Upper lobe of right lung (tissue), 1 donor: ENCODE data around the gene HK3. TPM values are rescaled to one million over a fixed set of nuclear protein-coding genes. Genes with fewer than 3 reads are reported as not detected.
"Not testable (repeated sequence)": the region's sequence is repeated elsewhere in the genome, so short reads cannot be mapped to it uniquely, and the experiment has no call there.

Experiments used
- ATAC-seq: fragments of 200-7000 bp; cut with Tn5 transposase; one replicate; pipeline ENCODE4 v1.9.1; 2020; ENCODE audit warnings: mild to moderate bottlenecking, moderate library complexity
- DNase-seq: peaks from one replicate; pipeline ENCODE4 v3.0.0-alpha.2; 2020
- H3K27ac ChIP-seq: fragments of 200-600 bp; one replicate; pipeline ENCODE4 v1.8.0; 2022
- H3K27me3 ChIP-seq: fragments of 200-600 bp; one replicate; pipeline ENCODE4 v1.8.0; 2022; ENCODE audit warnings: mild to moderate bottlenecking
- H3K36me3 ChIP-seq: fragments of 200-600 bp; one replicate; pipeline ENCODE4 v1.8.0; 2022
- H3K4me1 ChIP-seq: fragments of 200-600 bp; one replicate; pipeline ENCODE4 v1.8.0; 2022
- H3K4me3 ChIP-seq: fragments of 200-600 bp; one replicate; pipeline ENCODE4 v1.8.0; 2022; ENCODE audit warnings: mild to moderate bottlenecking
- H3K9me3 ChIP-seq: fragments of 200-600 bp; one replicate; pipeline ENCODE4 v1.8.0; 2022
- CTCF ChIP-seq: fragments of 200-600 bp; IDR thresholded peaks from one replicate; pipeline ENCODE4 v1.8.0; 2022; ENCODE audit warnings: antibody characterized with exemption
- intact Hi-C: fragments of 100-400 bp; cut with DNase I; formaldehyde crosslinking; loops from one replicate; pipeline ENCODE4 v1.11.0; 2022
- total RNA-seq: library from RNA; stranded (reverse); fragmentation: NEBNext Ultra II Directional; extraction: Animal tissue kit (Norgen Biotek cat#: 25700); gene quantifications from one replicate; pipeline ENCODE4 v1.2.1, GENCODE V29; 2021
- donor health status: DM: no; HTN: yes; CAD: no; lungs with severe emphysema.

Gene HK3
- total RNA-seq, 1 donor from 2014 or later, result 50.5 TPM

GRCh38 chr5:176876506-176877431 lies 22.4 kb downstream of the HK3 start:
- TF ChIP-seq CTCF, result no peak
- intact Hi-C loops, result no loop called here
- no peak for ATAC-seq
- DNase-seq, result no peak
- Histone ChIP-seq H3K36me3 (no peaks in the 10 kb centered on the region), H3K4me1 (no peaks in the 10 kb centered on the region), H3K4me3 (no peak overlapping the region), H3K27me3 (peaks cover 28% of the 10 kb centered on the region), H3K9me3 (no peaks in the 10 kb centered on the region), H3K27ac (no peak overlapping the region)

GRCh38 chr5:176875783-176876505 lies 23.2 kb downstream of the HK3 start:
- no peaks in the 10 kb centered on the region for H3K36me3 ChIP-seq
- H3K4me1 ChIP-seq, result no peaks in the 10 kb centered on the region
- no peak for TF ChIP-seq CTCF
- H3K9me3 ChIP-seq, result no peaks in the 10 kb centered on the region
- peaks cover 28% of the 10 kb centered on the region for H3K27me3 ChIP-seq
- no peak for DNase-seq
- no peak for ATAC-seq
- intact Hi-C loops, result no loop called here
- no peak overlapping the region for H3K4me3 ChIP-seq
- H3K27ac ChIP-seq, result no peak overlapping the region

GRCh38 chr5:176875014-176875550 lies 24.1 kb downstream of the HK3 start:
- no peak for TF ChIP-seq CTCF
- Histone ChIP-seq H3K4me3 (no peak overlapping the region), H3K9me3 (no peaks in the 10 kb centered on the region), H3K27ac (no peak overlapping the region), H3K4me1 (no peaks in the 10 kb centered on the region), H3K27me3 (peaks cover 28% of the 10 kb centered on the region), H3K36me3 (no peaks in the 10 kb centered on the region)
- DNase-seq (no peak), ATAC-seq (no peak)
- intact Hi-C loops, result no loop called here

- no peak for TF ChIP-seq CTCF
- peaks cover 25% of the 10 kb centered on the region for H3K27me3 ChIP-seq
- H3K4me1 ChIP-seq, result no peaks in the 10 kb centered on the region
- ATAC-seq (no peak), DNase-seq (no peak)
- H3K36me3 ChIP-seq, result no peaks in the 10 kb centered on the region
- no peak overlapping the region for H3K4me3 ChIP-seq
- H3K27ac ChIP-seq, result no peak overlapping the region
- intact Hi-C loops, result no loop called here
- H3K9me3 ChIP-seq, result no peaks in the 10 kb centered on the region
These were observed 24.9 kb downstream of the HK3 start for GRCh38 chr5:176874198-176874780.

- no peak for TF ChIP-seq CTCF
- ATAC-seq (no peak), DNase-seq (no peak)
- Histone ChIP-seq H3K4me1 (no peaks in the 10 kb centered on the region), H3K4me3 (no peak overlapping the region), H3K9me3 (no peaks in the 10 kb centered on the region), H3K27ac (no peak overlapping the region), H3K36me3 (no peaks in the 10 kb centered on the region), H3K27me3 (peaks cover 19% of the 10 kb centered on the region)
- intact Hi-C loops, result no loop called here
These were observed 25.5 kb downstream of the HK3 start for GRCh38 chr5:176873541-176874172.

- intact Hi-C loops, H3K4me1 ChIP-seq, H3K4me3 ChIP-seq, H3K36me3 ChIP-seq, H3K27ac ChIP-seq, ATAC-seq, DNase-seq, H3K9me3 ChIP-seq: not testable (repeated sequence)
- H3K27me3 ChIP-seq, result peaks cover 13% of the 10 kb centered on the region
These were observed 26.1 kb downstream of the HK3 start for GRCh38 chr5:176873011-176873410.

GRCh38 chr5:176872586-176872985 lies 26.6 kb downstream of the HK3 start:
- H3K9me3 ChIP-seq, intact Hi-C loops: not testable (repeated sequence)

GRCh38 chr5:176870644-176871043 lies 28.5 kb downstream of the HK3 start:
- H3K36me3 ChIP-seq, H3K4me1 ChIP-seq, H3K4me3 ChIP-seq, H3K27ac ChIP-seq, H3K9me3 ChIP-seq, DNase-seq, intact Hi-C loops, ATAC-seq: not testable (repeated sequence)
- H3K27me3 ChIP-seq, result peaks cover 20% of the 10 kb centered on the region

More at GRCh38 chr5:176872586-176872985, 26.6 kb downstream of the HK3 start:
- H3K4me1 ChIP-seq, H3K4me3 ChIP-seq, H3K27me3 ChIP-seq, H3K36me3 ChIP-seq, H3K27ac ChIP-seq, ATAC-seq, DNase-seq: not testable (repeated sequence)
